GM21360 (cell line): ENCODE data around the gene CACNA1A.
"Not testable (repeated sequence)": the region's sequence is repeated elsewhere in the genome, so short reads cannot be mapped to it uniquely, and the experiment has no call there.

Experiments used
- ATAC-seq: cut with Tn5 transposase; IDR thresholded peaks from one replicate; pipeline ENCODE4 v1.9.1; 2021; ENCODE audit warnings: mild to moderate bottlenecking, moderate library complexity; ENCODE audit not compliant: unreplicated experiment

CACNA1A gene

GRCh38 chr19:13506471-13506820 lies at the start of gene CACNA1A:
CACNA1A (minus strand) TSS chr19:13506479; CDS start chr19:13506224, 255 bp downstream.
- no peak for ATAC-seq

GRCh38 chr19:13554506-13555240 lies 48.4 kb upstream of the CACNA1A start:
- ATAC-seq: no peak

GRCh38 chr19:13553880-13554400 lies 47.7 kb upstream of the CACNA1A start:
- ATAC-seq: no peak

GRCh38 chr19:13548131-13548530 lies 41.9 kb upstream of the CACNA1A start:
- ATAC-seq: no peak

GRCh38 chr19:13547102-13547501 lies 40.8 kb upstream of the CACNA1A start:
- ATAC-seq: no peak

- ATAC-seq: no peak
These were observed 38.1 kb upstream of the CACNA1A start for GRCh38 chr19:13544423-13544822.

- ATAC-seq: no peak
These were observed 35.3 kb upstream of the CACNA1A start for GRCh38 chr19:13541554-13541953.

- ATAC-seq: no peak
These were observed 33.1 kb upstream of the CACNA1A start for GRCh38 chr19:13539332-13539731.

- ATAC-seq: no peak
These were observed 32.4 kb upstream of the CACNA1A start for GRCh38 chr19:13538601-13539253.

- no peak for ATAC-seq
These were observed 31.2 kb upstream of the CACNA1A start for GRCh38 chr19:13537454-13537853.

- no peak for ATAC-seq
These were observed 24.4 kb upstream of the CACNA1A start for GRCh38 chr19:13530720-13531119.

GRCh38 chr19:13529721-13530120 lies 23.4 kb upstream of the CACNA1A start:
- ATAC-seq: not testable (repeated sequence)

- no peak for ATAC-seq
These were observed 20.3 kb upstream of the CACNA1A start for GRCh38 chr19:13526552-13526951.

- ATAC-seq: no peak
These were observed 14.8 kb upstream of the CACNA1A start for GRCh38 chr19:13521066-13521465.

- no peak for ATAC-seq
These were observed 5.7 kb upstream of the CACNA1A start for GRCh38 chr19:13511947-13512346.

- no peak for ATAC-seq
These were observed 853 bp upstream of the CACNA1A start for GRCh38 chr19:13507053-13507611.

GRCh38 chr19:13505761-13506470 lies 363 bp downstream of the CACNA1A start:
- ATAC-seq: no peak

GRCh38 chr19:13505164-13505695 lies 1.0 kb downstream of the CACNA1A start:
- ATAC-seq: no peak

- ATAC-seq: no peak
These were observed 2.6 kb downstream of the CACNA1A start for GRCh38 chr19:13503570-13504235.

GRCh38 chr19:13502231-13502630 lies 4.0 kb downstream of the CACNA1A start:
- ATAC-seq: no peak

- no peak for ATAC-seq
These were observed 6.6 kb downstream of the CACNA1A start for GRCh38 chr19:13499692-13500091.
